ENCODE measurements around the gene CRB2. TPM values are rescaled to one million over a fixed set of nuclear protein-coding genes. Genes with fewer than 3 reads are reported as not detected.

Gene CRB2
- total RNA-seq, 1 experiment from 2014 or later: 0.07 TPM

DNA sequence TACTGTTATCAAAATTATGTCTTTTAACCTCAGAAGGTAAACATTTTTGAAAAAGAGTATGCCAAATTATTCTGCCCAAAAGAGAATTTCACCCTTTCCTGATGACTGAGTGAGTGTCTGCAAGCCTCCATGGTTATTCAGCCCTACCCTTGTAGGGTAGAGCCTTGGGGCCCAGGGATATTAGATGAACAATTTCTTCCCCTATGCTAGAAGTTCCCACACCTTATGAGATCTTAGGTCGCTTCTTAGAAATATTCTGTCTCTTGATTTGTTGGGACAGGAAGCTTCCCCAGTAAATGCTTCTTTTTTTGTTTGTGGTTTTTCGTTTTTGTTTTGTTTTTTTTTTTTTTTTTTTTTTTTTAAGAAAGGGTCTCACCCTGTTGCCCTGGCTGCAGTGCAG lies 3.1 kb downstream of the CRB2 start:
- Histone ChIP-seq H3K36me3 (ENCODE audit: control insufficient read depth in 1 of 2, insufficient read depth in 2 of 2, low read length in 2 of 2) (no peaks in the 10 kb centered on the region), H3K9ac (ENCODE audit: low read length) (no peak overlapping the region), H4K20me1 (ENCODE audit: insufficient read depth) (no peaks in the 10 kb centered on the region), H3K79me2 (ENCODE audit: insufficient read depth, low read length) (no peaks in the 10 kb centered on the region), H3K4me3 (replicated peaks in 1 of 2; ENCODE audit: low read depth in 1 of 2, low read length in 2 of 2) (no peak overlapping the region), H3K4me2 (ENCODE audit: low read length) (no peak overlapping the region), H3K27ac (ENCODE audit: low read depth, low read length) (no peak overlapping the region), H3K9me3 (ENCODE audit: control insufficient read depth in 1 of 2, insufficient read depth in 1 of 2, low read depth in 1 of 2, low read length in 2 of 2) (no peaks in the 10 kb centered on the region), H2AFZ (ENCODE audit: low read depth, low read length, poor library complexity, severe bottlenecking) (no peak overlapping the region), H3K9me2 (ENCODE audit: insufficient read depth) (no peaks in the 10 kb centered on the region), H3K27me3 (ENCODE audit: insufficient read depth, low read length) (no peaks in the 10 kb centered on the region), H3K4me1 (ENCODE audit: control insufficient read depth in 1 of 2, insufficient read depth in 2 of 2, low read length in 2 of 2) (peaks cover 14 to 20% of the 10 kb centered on the region in 2 experiments; a peak in 3 of 4 replicates)
- TF ChIP-seq POLR2A (IDR thresholded peaks at IDR 0.05; ENCODE audit: borderline replicate concordance, extremely low read depth, insufficient read depth, insufficient read length) (no peak), SRF (IDR thresholded peaks at IDR 0.05; ENCODE audit: low read depth) (no peak), ELF1 (IDR thresholded peaks at IDR 0.05; ENCODE audit: borderline replicate concordance, low read depth) (no peak), SIN3A (IDR thresholded peaks at IDR 0.05; ENCODE audit: low read depth) (no peak), SP1 (IDR thresholded peaks at IDR 0.05; ENCODE audit: low read depth) (no peak), YY1 (IDR thresholded peaks at IDR 0.05; ENCODE audit: extremely low read depth, insufficient replicate concordance, low read depth, low read length) (no peak), FOSL1 (IDR thresholded peaks at IDR 0.05; ENCODE audit: low read depth) (no peak), EGR1 (IDR thresholded peaks at IDR 0.05; ENCODE audit: low read depth) (no peak), CBX3 (IDR thresholded peaks at IDR 0.05; ENCODE audit: low read depth) (no peak), TCF7L2 (IDR thresholded peaks at IDR 0.05; ENCODE audit: borderline replicate concordance, extremely low read depth, insufficient read depth, insufficient read length) (no peak), JUND (IDR thresholded peaks at IDR 0.05) (no peak)
- TF ChIP-seq, protein P1, sequence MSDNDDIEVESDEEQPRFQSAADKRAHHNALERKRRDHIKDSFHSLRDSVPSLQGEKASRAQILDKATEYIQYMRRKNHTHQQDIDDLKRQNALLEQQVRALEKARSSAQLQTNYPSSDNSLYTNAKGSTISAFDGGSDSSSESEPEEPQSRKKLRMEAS (IDR thresholded peaks at IDR 0.05): no peak
- TF ChIP-seq, protein P2, sequence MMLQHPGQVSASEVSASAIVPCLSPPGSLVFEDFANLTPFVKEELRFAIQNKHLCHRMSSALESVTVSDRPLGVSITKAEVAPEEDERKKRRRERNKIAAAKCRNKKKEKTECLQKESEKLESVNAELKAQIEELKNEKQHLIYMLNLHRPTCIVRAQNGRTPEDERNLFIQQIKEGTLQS (IDR thresholded peaks at IDR 0.05): no peak
- no peak for DNase-seq (ENCODE audit: low read depth, low spot score)
- ChIA-PET CTCF (interaction anchor here (0.7 kb wide), 1 partner anchor 252 kb away, joined by 3 read pairs; no protein-coding TSS in a partner anchor), RAD21 (ENCODE audit: low non-redundant PET in 1 of 2, low total read pairs in 2 of 2, uncharacterized antibody in 2 of 2, unreplicated experiment in 2 of 2) (no interaction called here), POLR2A (no interaction called here)
- no TSS peak for BruUV-seq (replicated peaks)
- intact Hi-C loops (cut with micrococcal nuclease): loop anchor here (10.0 kb wide), 2 partner anchors 1234 to 1264 kb away; partner anchors contain the start of gene TTLL11
- no peak for ATAC-seq
